Naive B cell (primary cell): Measurements from ENCODE around the gene STARD10. TPM values are rescaled to one million over a fixed set of nuclear protein-coding genes. Genes with fewer than 3 reads are reported as not detected.
A peak's percentile ranks its signal among the peaks of the same experiment; 100 is the strongest.

Experiments used
- ATAC-seq, 2 donors: fragments of 150-1000 bp; cut with Tn5 transposase; 2 replicates each; pipeline ENCODE4 v1.10.0; 2021; ENCODE audit warnings: low read depth in 2 of 2, mild to moderate bottlenecking in 2 of 2, moderate library complexity in 2 of 2
- DNase-seq: peaks from one replicate; pipeline ENCODE4 v3.0.0; 2022
- H3K27ac Mint-ChIP-seq, 6 donors: one replicate each; pipeline ENCODE4 v1.8.0; 2020 to 2022; ENCODE audit warnings: mild to moderate bottlenecking in 6 of 6, mixed read lengths in 6 of 6, moderate library complexity in 5 of 6, inconsistent platforms in 2 of 6
- H3K27me3 Mint-ChIP-seq, 3 donors: one replicate each; pipeline ENCODE4 v1.8.0; 2021 to 2022; ENCODE audit warnings: mixed read lengths in 3 of 3, mild to moderate bottlenecking in 1 of 3
- H3K36me3 Mint-ChIP-seq, 2 donors: one replicate each; pipeline ENCODE4 v1.8.0; 2020 to 2022; ENCODE audit warnings: mixed read lengths in 2 of 2, inconsistent platforms in 1 of 2, mild to moderate bottlenecking in 1 of 2
- H3K4me1 Mint-ChIP-seq, 3 donors: one replicate each; pipeline ENCODE4 v1.8.0; 2020 to 2022; ENCODE audit warnings: mixed read lengths in 3 of 3, inconsistent platforms in 1 of 3, mild to moderate bottlenecking in 1 of 3, moderate library complexity in 1 of 3
- H3K4me3 Mint-ChIP-seq, 8 donors: one replicate each; pipeline ENCODE4 v1.8.0; 2020 to 2022; ENCODE audit warnings: mild to moderate bottlenecking in 8 of 8, mixed read lengths in 8 of 8, moderate library complexity in 8 of 8, inconsistent platforms in 2 of 8
- H3K9me3 Mint-ChIP-seq, 7 donors: one replicate each; pipeline ENCODE4 v1.8.0; 2020 to 2022; ENCODE audit warnings: mixed read lengths in 7 of 7, mild to moderate bottlenecking in 5 of 7, inconsistent platforms in 2 of 7, moderate library complexity in 1 of 7
- polyA plus RNA-seq, 6 donors: library from polyadenylated mRNA; unstranded; fragments of 300-500 nt; fragmentation: Illumina TruSeq; gene quantifications; one replicate each; pipeline ENCODE4 v1.2.3, GENCODE V29; 2021; ENCODE audit warnings: low read depth in 6 of 6

The STARD10 gene
- polyA plus RNA-seq: 10 to 100 TPM; 24.3 to 39.2 (median 30.7) TPM

GRCh38 chr11:72793425-72794367, at the start of gene STARD10:
Gene STARD10 (minus strand): TSS chr11:72794047. CDS start chr11:72781181, 12,866 bp downstream.
- DNase-seq: peak; percentile 94
- ATAC-seq: peak; percentile 87 to 88
- H3K9me3 Mint-ChIP-seq: no peaks in the 10 kb centered on the region
- H3K27ac Mint-ChIP-seq: peak within 1 kb of the TSS; percentile 100
- peak within 1 kb of the TSS; percentile 89 to 100 (median 99) for H3K4me3 Mint-ChIP-seq
- H3K4me1 Mint-ChIP-seq: peaks cover 20 to 39% (median 30%) of the 10 kb centered on the region in 3 donors
- no peaks in the 10 kb centered on the region for H3K36me3 Mint-ChIP-seq
- H3K27me3 Mint-ChIP-seq: no peaks in the 10 kb centered on the region

GRCh38 chr11:72842653-72843330, 48.9 kb upstream of the STARD10 start:
- no peak overlapping the region for H3K4me3 Mint-ChIP-seq
- H3K4me1 Mint-ChIP-seq: peaks cover 4 to 21% (median 7%) of the 10 kb centered on the region in 3 donors
- peaks cover 39 to 56% of the 10 kb centered on the region in 2 donors for H3K36me3 Mint-ChIP-seq
- no peaks in the 10 kb centered on the region for H3K27me3 Mint-ChIP-seq
- ATAC-seq: no peak
- peak overlapping the region in 3 of 6 donors; percentile 58 to 79 (median 71) for H3K27ac Mint-ChIP-seq
- no peak for DNase-seq
- H3K9me3 Mint-ChIP-seq: no peaks in the 10 kb centered on the region

GRCh38 chr11:72842126-72842525, 48.3 kb upstream of the STARD10 start:
- H3K27me3 Mint-ChIP-seq: no peaks in the 10 kb centered on the region
- H3K4me3 Mint-ChIP-seq: no peak overlapping the region
- peaks cover 4 to 19% (median 7%) of the 10 kb centered on the region in 3 donors for H3K4me1 Mint-ChIP-seq
- peak overlapping the region in 3 of 6 donors; percentile 28 to 75 (median 47) for H3K27ac Mint-ChIP-seq
- H3K9me3 Mint-ChIP-seq: no peaks in the 10 kb centered on the region
- peaks cover 39 to 52% of the 10 kb centered on the region in 2 donors for H3K36me3 Mint-ChIP-seq
- no peak for DNase-seq
- ATAC-seq: no peak

GRCh38 chr11:72841397-72841796, 47.5 kb upstream of the STARD10 start:
- no peaks in the 10 kb centered on the region for H3K9me3 Mint-ChIP-seq
- peaks cover 39 to 49% of the 10 kb centered on the region in 2 donors for H3K36me3 Mint-ChIP-seq
- DNase-seq: no peak
- no peak for ATAC-seq
- peaks cover 4 to 17% (median 7%) of the 10 kb centered on the region in 3 donors for H3K4me1 Mint-ChIP-seq
- H3K27ac Mint-ChIP-seq: peak overlapping the region in 1 of 6 donors; percentile 47
- H3K4me3 Mint-ChIP-seq: peak overlapping the region in 1 of 8 donors; percentile 48
- no peaks in the 10 kb centered on the region for H3K27me3 Mint-ChIP-seq

- H3K4me3 Mint-ChIP-seq: no peak overlapping the region
- no peaks in the 10 kb centered on the region for H3K27me3 Mint-ChIP-seq
- DNase-seq (no peak), ATAC-seq (no peak)
- no peaks in the 10 kb centered on the region for H3K9me3 Mint-ChIP-seq
- H3K36me3 Mint-ChIP-seq: peaks cover 38 to 45% of the 10 kb centered on the region in 2 donors
- no peak overlapping the region for H3K27ac Mint-ChIP-seq
- H3K4me1 Mint-ChIP-seq: peaks cover 4 to 16% (median 7%) of the 10 kb centered on the region in 3 donors
These were observed 46.9 kb upstream of the STARD10 start for GRCh38 chr11:72840780-72841179.

- Mint-ChIP-seq H3K4me1 (peaks cover 5 to 12% (median 8%) of the 10 kb centered on the region in 3 donors), H3K4me3 (no peak overlapping the region), H3K36me3 (peaks cover 26 to 35% of the 10 kb centered on the region in 2 donors), H3K27me3 (no peaks in the 10 kb centered on the region), H3K9me3 (no peaks in the 10 kb centered on the region), H3K27ac (peak overlapping the region in 5 of 6 donors; percentile 11 to 65 (median 30))
- DNase-seq (no peak), ATAC-seq (no peak)
These were observed 45.0 kb upstream of the STARD10 start for GRCh38 chr11:72838691-72839305.

GRCh38 chr11:72836111-72836510, 42.3 kb upstream of the STARD10 start:
- Mint-ChIP-seq H3K4me3 (no peak overlapping the region), H3K9me3 (no peaks in the 10 kb centered on the region), H3K27me3 (no peaks in the 10 kb centered on the region), H3K27ac (peak overlapping the region in 4 of 6 donors; percentile 56 to 86 (median 75)), H3K4me1 (peaks cover 17 to 23% (median 20%) of the 10 kb centered on the region in 3 donors), H3K36me3 (peaks cover 17% of the 10 kb centered on the region in 2 donors)
- ATAC-seq: no peak
- no peak for DNase-seq

- no peak for DNase-seq
- peaks cover 13 to 14% of the 10 kb centered on the region in 2 donors for H3K36me3 Mint-ChIP-seq
These were observed 41.1 kb upstream of the STARD10 start for GRCh38 chr11:72834905-72835304.

GRCh38 chr11:72833811-72834493, 40.1 kb upstream of the STARD10 start:
- H3K36me3 Mint-ChIP-seq: peaks cover 4 to 8% of the 10 kb centered on the region in 2 donors

More at GRCh38 chr11:72834905-72835304, 41.1 kb upstream of the STARD10 start:
- Mint-ChIP-seq H3K4me1 (peaks cover 21 to 28% (median 25%) of the 10 kb centered on the region in 3 donors), H3K4me3 (peak overlapping the region in 1 of 8 donors; percentile 12), H3K27ac (peak overlapping the region in 4 of 6 donors; percentile 24 to 87 (median 74)), H3K9me3 (no peaks in the 10 kb centered on the region), H3K27me3 (no peaks in the 10 kb centered on the region)
- no peak for ATAC-seq

GRCh38 chr11:72833083-72833733, 39.4 kb upstream of the STARD10 start:
- H3K4me3 Mint-ChIP-seq: no peak overlapping the region
- peaks cover 0 to 5% of the 10 kb centered on the region in 2 donors for H3K36me3 Mint-ChIP-seq
- no peaks in the 10 kb centered on the region for H3K9me3 Mint-ChIP-seq

More at GRCh38 chr11:72833811-72834493, 40.1 kb upstream of the STARD10 start:
- Mint-ChIP-seq H3K4me3 (no peak overlapping the region), H3K27ac (peak overlapping the region in 4 of 6 donors; percentile 54 to 76 (median 64)), H3K27me3 (no peaks in the 10 kb centered on the region), H3K9me3 (no peaks in the 10 kb centered on the region), H3K4me1 (peaks cover 21 to 36% (median 32%) of the 10 kb centered on the region in 3 donors)
- ATAC-seq (no peak), DNase-seq (no peak)

GRCh38 chr11:72832301-72833082, 38.6 kb upstream of the STARD10 start:
- DNase-seq (no peak), ATAC-seq (no peak)
- Mint-ChIP-seq H3K4me3 (no peak overlapping the region), H3K27ac (peak overlapping the region in 5 of 6 donors; percentile 78 to 92 (median 87)), H3K4me1 (peaks cover 32 to 45% (median 40%) of the 10 kb centered on the region in 3 donors), H3K9me3 (no peaks in the 10 kb centered on the region), H3K36me3 (peaks cover 0 to 5% of the 10 kb centered on the region in 2 donors), H3K27me3 (no peaks in the 10 kb centered on the region)

More at GRCh38 chr11:72833083-72833733, 39.4 kb upstream of the STARD10 start:
- peak overlapping the region in 5 of 6 donors; percentile 54 to 92 (median 87) for H3K27ac Mint-ChIP-seq
- no peak for ATAC-seq
- H3K4me1 Mint-ChIP-seq: peaks cover 28 to 40% (median 33%) of the 10 kb centered on the region in 3 donors
- DNase-seq: no peak
- H3K27me3 Mint-ChIP-seq: no peaks in the 10 kb centered on the region
